Measurements from ENCODE around the gene ADAR. TPM values are rescaled to one million over a fixed set of nuclear protein-coding genes. Genes with fewer than 3 reads are reported as not detected.

The ADAR gene
- total RNA-seq, 1 donor from 2014 or later = 128 TPM

GRCh38 chr1:154552036-154552435 lies 56.0 kb downstream of the ADAR start:
- Mint-ChIP-seq H3K4me1 (peaks cover 14% of the 10 kb centered on the region), H3K36me3 (peaks cover 38% of the 10 kb centered on the region), H3K4me3 (no peak overlapping the region), H3K9me3 (no peaks in the 10 kb centered on the region), H3K27me3 (ENCODE audit: insufficient read depth, low read depth) (peaks cover 2% of the 10 kb centered on the region), H3K27ac (no peak overlapping the region)
- H3K79me2 ChIP-seq (ENCODE audit: low read depth) = peaks cover 22% of the 10 kb centered on the region
- no peak overlapping the region for H3K4me3 ChIP-seq
- no peaks in the 10 kb centered on the region for H3K27me3 ChIP-seq
- no peak overlapping the region for H3K4me2 ChIP-seq
- no peak overlapping the region for H3K27ac ChIP-seq
- H3K9me3 ChIP-seq (ENCODE audit: low read depth) = no peaks in the 10 kb centered on the region
- TF ChIP-seq EZH2phosphoT487 (IDR thresholded peaks at IDR 0.05) (no peak), EZH2 (IDR thresholded peaks at IDR 0.05) (no peak)
- TF ChIP-seq, protein P1, sequence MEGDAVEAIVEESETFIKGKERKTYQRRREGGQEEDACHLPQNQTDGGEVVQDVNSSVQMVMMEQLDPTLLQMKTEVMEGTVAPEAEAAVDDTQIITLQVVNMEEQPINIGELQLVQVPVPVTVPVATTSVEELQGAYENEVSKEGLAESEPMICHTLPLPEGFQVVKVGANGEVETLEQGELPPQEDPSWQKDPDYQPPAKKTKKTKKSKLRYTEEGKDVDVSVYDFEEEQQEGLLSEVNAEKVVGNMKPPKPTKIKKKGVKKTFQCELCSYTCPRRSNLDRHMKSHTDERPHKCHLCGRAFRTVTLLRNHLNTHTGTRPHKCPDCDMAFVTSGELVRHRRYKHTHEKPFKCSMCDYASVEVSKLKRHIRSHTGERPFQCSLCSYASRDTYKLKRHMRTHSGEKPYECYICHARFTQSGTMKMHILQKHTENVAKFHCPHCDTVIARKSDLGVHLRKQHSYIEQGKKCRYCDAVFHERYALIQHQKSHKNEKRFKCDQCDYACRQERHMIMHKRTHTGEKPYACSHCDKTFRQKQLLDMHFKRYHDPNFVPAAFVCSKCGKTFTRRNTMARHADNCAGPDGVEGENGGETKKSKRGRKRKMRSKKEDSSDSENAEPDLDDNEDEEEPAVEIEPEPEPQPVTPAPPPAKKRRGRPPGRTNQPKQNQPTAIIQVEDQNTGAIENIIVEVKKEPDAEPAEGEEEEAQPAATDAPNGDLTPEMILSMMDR (IDR thresholded peaks at IDR 0.05) = no peak
- peaks cover 16% of the 10 kb centered on the region for H3K36me3 ChIP-seq
- H3K4me1 ChIP-seq = peaks cover 10% of the 10 kb centered on the region
- DNase-seq (ENCODE audit: low spot score) = no peak
- H4K20me1 ChIP-seq (ENCODE audit: low read depth) = peaks cover 43% of the 10 kb centered on the region
- no peak overlapping the region for H2AFZ ChIP-seq (replicated peaks)
- H3K9ac ChIP-seq = no peak overlapping the region
- H3F3A ChIP-seq (ENCODE audit: low read depth) = peaks cover 8% of the 10 kb centered on the region

- Mint-ChIP-seq H3K27ac (no peak overlapping the region), H3K9me3 (no peaks in the 10 kb centered on the region), H3K4me1 (peaks cover 9% of the 10 kb centered on the region), H3K27me3 (ENCODE audit: insufficient read depth, low read depth) (peaks cover 2% of the 10 kb centered on the region), H3K4me3 (no peak overlapping the region), H3K36me3 (peaks cover 38% of the 10 kb centered on the region)
- peaks cover 16% of the 10 kb centered on the region for H3K79me2 ChIP-seq (ENCODE audit: low read depth)
- H3K4me1 ChIP-seq = peaks cover 6% of the 10 kb centered on the region
- peaks cover 14% of the 10 kb centered on the region for H3F3A ChIP-seq (ENCODE audit: low read depth)
- no peak overlapping the region for H3K4me3 ChIP-seq
- H3K9me3 ChIP-seq (ENCODE audit: low read depth) = no peaks in the 10 kb centered on the region
- no peak for DNase-seq (ENCODE audit: low spot score)
- H3K4me2 ChIP-seq = no peak overlapping the region
- no peak overlapping the region for H3K27ac ChIP-seq
- no peak overlapping the region for H3K9ac ChIP-seq
- no peaks in the 10 kb centered on the region for H3K27me3 ChIP-seq
- H4K20me1 ChIP-seq (ENCODE audit: low read depth) = peaks cover 37% of the 10 kb centered on the region
- H2AFZ ChIP-seq (replicated peaks) = no peak overlapping the region
- H3K36me3 ChIP-seq = peaks cover 16% of the 10 kb centered on the region
- no peak for TF ChIP-seq EZH2 (IDR thresholded peaks at IDR 0.05)
Measured at GRCh38 chr1:154551474-154551873, 56.5 kb downstream of the ADAR start.

GRCh38 chr1:154550657-154551056 lies 57.3 kb downstream of the ADAR start:
- H3K4me1 ChIP-seq = no peaks in the 10 kb centered on the region
- H3K4me3 ChIP-seq = no peak overlapping the region
- H3K9me3 ChIP-seq (ENCODE audit: low read depth) = no peaks in the 10 kb centered on the region
- H3K9me3 Mint-ChIP-seq = no peaks in the 10 kb centered on the region
- no peak overlapping the region for H3K27ac ChIP-seq
- peaks cover 8% of the 10 kb centered on the region for H3K79me2 ChIP-seq (ENCODE audit: low read depth)
- H3K4me2 ChIP-seq = no peak overlapping the region
- H3K27me3 Mint-ChIP-seq (ENCODE audit: insufficient read depth, low read depth) = peaks cover 2% of the 10 kb centered on the region
- H3K27me3 ChIP-seq = no peaks in the 10 kb centered on the region
- H4K20me1 ChIP-seq (ENCODE audit: low read depth) = peaks cover 29% of the 10 kb centered on the region
- H3K36me3 Mint-ChIP-seq = peaks cover 34% of the 10 kb centered on the region
- peaks cover 14% of the 10 kb centered on the region for H3F3A ChIP-seq (ENCODE audit: low read depth)
- TF ChIP-seq, protein P1 (IDR thresholded peaks at IDR 0.05) = no peak
- TF ChIP-seq EZH2phosphoT487 (IDR thresholded peaks at IDR 0.05) (no peak), EZH2 (IDR thresholded peaks at IDR 0.05) (no peak)
- no peak overlapping the region for H2AFZ ChIP-seq (replicated peaks)
- H3K9ac ChIP-seq = no peak overlapping the region
- peaks cover 16% of the 10 kb centered on the region for H3K36me3 ChIP-seq
- peaks cover 1% of the 10 kb centered on the region for H3K4me1 Mint-ChIP-seq
- H3K27ac Mint-ChIP-seq = no peak overlapping the region
- no peak overlapping the region for H3K4me3 Mint-ChIP-seq
- DNase-seq (ENCODE audit: low spot score) = no peak

DNA sequence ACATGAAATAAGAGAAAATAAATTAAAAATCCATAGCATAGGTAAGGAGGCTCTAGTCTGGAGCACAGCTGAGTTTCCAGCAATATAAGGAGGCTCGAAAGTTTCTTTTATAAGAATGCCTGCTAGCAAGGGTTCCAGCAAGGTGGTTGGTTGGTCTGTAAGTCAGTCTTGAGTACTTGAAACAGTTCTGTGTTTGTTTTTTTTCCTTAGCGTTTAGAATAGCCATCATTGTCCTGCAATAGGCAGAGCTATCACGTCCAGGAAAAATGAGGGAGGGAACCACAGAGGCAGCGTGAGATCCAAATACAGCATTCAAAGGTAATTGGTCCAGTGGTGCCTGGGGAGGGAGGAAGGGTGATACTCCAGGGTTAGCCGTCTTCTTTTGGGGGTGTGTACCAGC lies 57.9 kb downstream of the ADAR start:
- Histone ChIP-seq H3K9me3 (ENCODE audit: low read depth) (no peaks in the 10 kb centered on the region), H3K79me2 (ENCODE audit: low read depth) (peaks cover 2% of the 10 kb centered on the region), H3K4me1 (no peaks in the 10 kb centered on the region), H3K4me2 (no peak overlapping the region), H3K9ac (no peak overlapping the region), H3K27me3 (no peaks in the 10 kb centered on the region), H2AFZ (replicated peaks) (no peak overlapping the region), H3K27ac (no peak overlapping the region), H3F3A (ENCODE audit: low read depth) (peaks cover 14% of the 10 kb centered on the region), H3K36me3 (peaks cover 13% of the 10 kb centered on the region), H4K20me1 (ENCODE audit: low read depth) (peaks cover 23% of the 10 kb centered on the region), H3K4me3 (no peak overlapping the region)
- TF ChIP-seq EZH2phosphoT487 (IDR thresholded peaks at IDR 0.05) = no peak
- no peak overlapping the region for H3K4me3 Mint-ChIP-seq
- H3K27ac Mint-ChIP-seq = no peak overlapping the region
- no peaks in the 10 kb centered on the region for H3K4me1 Mint-ChIP-seq
- H3K27me3 Mint-ChIP-seq (ENCODE audit: insufficient read depth, low read depth) = peaks cover 2% of the 10 kb centered on the region
- H3K36me3 Mint-ChIP-seq = peaks cover 28% of the 10 kb centered on the region
- DNase-seq (ENCODE audit: low spot score) = no peak
- H3K9me3 Mint-ChIP-seq = no peaks in the 10 kb centered on the region
